Esophagus muscularis mucosa (tissue), 4 donors: ENCODE measurements around the gene MICAL3.

Source experiments
- CTCF ChIP-seq, 3 experiments: fragments of 200-600 bp in 2 of 3; fragments of 450-650 bp in 1 of 3; sonication (generic) in 2 of 3; IDR thresholded peaks; one replicate each; pipeline ENCODE4 v1.5.1; 2017 to 2019; ENCODE audit warnings: antibody characterized with exemption in 3 of 3, mild to moderate bottlenecking in 2 of 3, moderate library complexity in 1 of 3
- EP300 ChIP-seq: sonication (generic); formaldehyde crosslinking; IDR thresholded peaks from one replicate; pipeline ENCODE4 v1.6.1; 2017; ENCODE audit warnings: antibody characterized with exemption
- POLR2AphosphoS5 ChIP-seq, 2 donors: sonication (generic); formaldehyde crosslinking; IDR thresholded peaks; one replicate each; pipeline ENCODE4 v1.6.1; 2017; ENCODE audit warnings: antibody characterized with exemption in 2 of 2

- no peak for TF ChIP-seq CTCF (IDR thresholded peaks at IDR 0.05)
- no peak for TF ChIP-seq POLR2AphosphoS5 (IDR thresholded peaks at IDR 0.05)
- no peak for TF ChIP-seq EP300
These were observed 79.0 kb downstream of the MICAL3 start for GRCh38 chr22:17945156-17945887.
